ENCODE data around the gene NEGR1. TPM values are rescaled to one million over a fixed set of nuclear protein-coding genes. Genes with fewer than 3 reads are reported as not detected.
A peak's percentile ranks its signal among the peaks of the same experiment; 100 is the strongest.

NEGR1 gene
- total and polyA plus RNA-seq, 2 experiments from 2014 or later = 0.57 to 0.94 TPM

GRCh38 chr1:71668065-71668464, 614.3 kb downstream of the NEGR1 start:
- no peaks in the 10 kb centered on the region; the same call in none of the 2 replicates for H3K9me2 ChIP-seq (ENCODE audit: insufficient read depth)
- no peaks in the 10 kb centered on the region for H3K36me3 Mint-ChIP-seq (ENCODE audit: low read depth)
- H3K4me1 Mint-ChIP-seq = peaks cover 13% of the 10 kb centered on the region; the same call in 2 of the 3 replicates
- no peaks in the 10 kb centered on the region for H3K36me3 ChIP-seq (ENCODE audit: insufficient read depth)
- ATAC-seq (no peak), DNase-seq (ENCODE audit: low spot score) (no peak)
- no peaks in the 10 kb centered on the region for H3K27me3 ChIP-seq (ENCODE audit: insufficient read depth)
- no peak overlapping the region for H3K4me2 ChIP-seq
- H3K4me1 ChIP-seq (ENCODE audit: insufficient read depth) = 0 out of 2 replicates have a peak, but pooled peaks cover 10% of the 10 kb centered on the region
- H3K27me3 Mint-ChIP-seq (ENCODE audit: insufficient read depth, low read depth, poor library complexity) = no peaks in the 10 kb centered on the region
- H3K27ac ChIP-seq (ENCODE audit: low read depth) = no peak overlapping the region
- no peaks in the 10 kb centered on the region for H4K20me1 ChIP-seq (replicated peaks; ENCODE audit: insufficient read depth)
- TF ChIP-seq ZNF331 (CRISPR knock-in tag; IDR thresholded peaks at IDR 0.05; ENCODE audit: low read depth) (no peak), CREB1 (CRISPR knock-in tag; IDR thresholded peaks at IDR 0.05; ENCODE audit: low read depth) (no peak), STAT1 (IDR thresholded peaks at IDR 0.05; ENCODE audit: unreplicated experiment) (no peak), ZNF114 (CRISPR knock-in tag; IDR thresholded peaks at IDR 0.05) (no peak), NANOG (IDR thresholded peaks at IDR 0.05; ENCODE audit: borderline replicate concordance) (no peak), ETS1 (IDR thresholded peaks at IDR 0.05) (no peak), EZH2 (IDR thresholded peaks at IDR 0.05; ENCODE audit: low read depth, unreplicated experiment) (no peak), CTCF (conservative IDR thresholded peaks at IDR 0.05; ENCODE audit: low read depth in 2 of 2) (no peak)
- TF ChIP-seq, protein P1, sequence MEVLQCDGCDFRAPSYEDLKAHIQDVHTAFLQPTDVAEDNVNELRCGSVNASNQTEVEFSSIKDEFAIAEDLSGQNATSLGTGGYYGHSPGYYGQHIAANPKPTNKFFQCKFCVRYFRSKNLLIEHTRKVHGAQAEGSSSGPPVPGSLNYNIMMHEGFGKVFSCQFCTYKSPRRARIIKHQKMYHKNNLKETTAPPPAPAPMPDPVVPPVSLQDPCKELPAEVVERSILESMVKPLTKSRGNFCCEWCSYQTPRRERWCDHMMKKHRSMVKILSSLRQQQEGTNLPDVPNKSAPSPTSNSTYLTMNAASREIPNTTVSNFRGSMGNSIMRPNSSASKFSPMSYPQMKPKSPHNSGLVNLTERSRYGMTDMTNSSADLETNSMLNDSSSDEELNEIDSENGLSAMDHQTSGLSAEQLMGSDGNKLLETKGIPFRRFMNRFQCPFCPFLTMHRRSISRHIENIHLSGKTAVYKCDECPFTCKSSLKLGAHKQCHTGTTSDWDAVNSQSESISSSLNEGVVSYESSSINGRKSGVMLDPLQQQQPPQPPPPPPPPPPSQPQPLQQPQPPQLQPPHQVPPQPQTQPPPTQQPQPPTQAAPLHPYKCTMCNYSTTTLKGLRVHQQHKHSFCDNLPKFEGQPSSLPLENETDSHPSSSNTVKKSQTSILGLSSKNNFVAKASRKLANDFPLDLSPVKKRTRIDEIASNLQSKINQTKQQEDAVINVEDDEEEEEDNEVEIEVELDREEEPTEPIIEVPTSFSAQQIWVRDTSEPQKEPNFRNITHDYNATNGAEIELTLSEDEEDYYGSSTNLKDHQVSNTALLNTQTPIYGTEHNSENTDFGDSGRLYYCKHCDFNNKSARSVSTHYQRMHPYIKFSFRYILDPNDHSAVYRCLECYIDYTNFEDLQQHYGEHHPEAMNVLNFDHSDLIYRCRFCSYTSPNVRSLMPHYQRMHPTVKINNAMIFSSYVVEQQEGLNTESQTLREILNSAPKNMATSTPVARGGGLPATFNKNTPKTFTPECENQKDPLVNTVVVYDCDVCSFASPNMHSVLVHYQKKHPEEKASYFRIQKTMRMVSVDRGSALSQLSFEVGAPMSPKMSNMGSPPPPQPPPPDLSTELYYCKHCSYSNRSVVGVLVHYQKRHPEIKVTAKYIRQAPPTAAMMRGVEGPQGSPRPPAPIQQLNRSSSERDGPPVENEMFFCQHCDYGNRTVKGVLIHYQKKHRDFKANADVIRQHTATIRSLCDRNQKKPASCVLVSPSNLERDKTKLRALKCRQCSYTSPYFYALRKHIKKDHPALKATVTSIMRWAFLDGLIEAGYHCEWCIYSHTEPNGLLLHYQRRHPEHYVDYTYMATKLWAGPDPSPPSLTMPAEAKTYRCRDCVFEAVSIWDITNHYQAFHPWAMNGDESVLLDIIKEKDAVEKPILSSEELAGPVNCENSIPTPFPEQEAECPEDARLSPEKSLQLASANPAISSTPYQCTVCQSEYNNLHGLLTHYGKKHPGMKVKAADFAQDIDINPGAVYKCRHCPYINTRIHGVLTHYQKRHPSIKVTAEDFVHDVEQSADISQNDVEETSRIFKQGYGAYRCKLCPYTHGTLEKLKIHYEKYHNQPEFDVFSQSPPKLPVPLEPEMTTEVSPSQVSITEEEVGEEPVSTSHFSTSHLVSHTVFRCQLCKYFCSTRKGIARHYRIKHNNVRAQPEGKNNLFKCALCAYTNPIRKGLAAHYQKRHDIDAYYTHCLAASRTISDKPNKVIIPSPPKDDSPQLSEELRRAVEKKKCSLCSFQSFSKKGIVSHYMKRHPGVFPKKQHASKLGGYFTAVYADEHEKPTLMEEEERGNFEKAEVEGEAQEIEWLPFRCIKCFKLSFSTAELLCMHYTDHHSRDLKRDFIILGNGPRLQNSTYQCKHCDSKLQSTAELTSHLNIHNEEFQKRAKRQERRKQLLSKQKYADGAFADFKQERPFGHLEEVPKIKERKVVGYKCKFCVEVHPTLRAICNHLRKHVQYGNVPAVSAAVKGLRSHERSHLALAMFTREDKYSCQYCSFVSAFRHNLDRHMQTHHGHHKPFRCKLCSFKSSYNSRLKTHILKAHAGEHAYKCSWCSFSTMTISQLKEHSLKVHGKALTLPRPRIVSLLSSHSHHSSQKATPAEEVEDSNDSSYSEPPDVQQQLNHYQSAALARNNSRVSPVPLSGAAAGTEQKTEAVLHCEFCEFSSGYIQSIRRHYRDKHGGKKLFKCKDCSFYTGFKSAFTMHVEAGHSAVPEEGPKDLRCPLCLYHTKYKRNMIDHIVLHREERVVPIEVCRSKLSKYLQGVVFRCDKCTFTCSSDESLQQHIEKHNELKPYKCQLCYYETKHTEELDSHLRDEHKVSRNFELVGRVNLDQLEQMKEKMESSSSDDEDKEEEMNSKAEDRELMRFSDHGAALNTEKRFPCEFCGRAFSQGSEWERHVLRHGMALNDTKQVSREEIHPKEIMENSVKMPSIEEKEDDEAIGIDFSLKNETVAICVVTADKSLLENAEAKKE (CRISPR knock-in tag; IDR thresholded peaks at IDR 0.05) = no peak
- TF ChIP-seq, protein P2, sequence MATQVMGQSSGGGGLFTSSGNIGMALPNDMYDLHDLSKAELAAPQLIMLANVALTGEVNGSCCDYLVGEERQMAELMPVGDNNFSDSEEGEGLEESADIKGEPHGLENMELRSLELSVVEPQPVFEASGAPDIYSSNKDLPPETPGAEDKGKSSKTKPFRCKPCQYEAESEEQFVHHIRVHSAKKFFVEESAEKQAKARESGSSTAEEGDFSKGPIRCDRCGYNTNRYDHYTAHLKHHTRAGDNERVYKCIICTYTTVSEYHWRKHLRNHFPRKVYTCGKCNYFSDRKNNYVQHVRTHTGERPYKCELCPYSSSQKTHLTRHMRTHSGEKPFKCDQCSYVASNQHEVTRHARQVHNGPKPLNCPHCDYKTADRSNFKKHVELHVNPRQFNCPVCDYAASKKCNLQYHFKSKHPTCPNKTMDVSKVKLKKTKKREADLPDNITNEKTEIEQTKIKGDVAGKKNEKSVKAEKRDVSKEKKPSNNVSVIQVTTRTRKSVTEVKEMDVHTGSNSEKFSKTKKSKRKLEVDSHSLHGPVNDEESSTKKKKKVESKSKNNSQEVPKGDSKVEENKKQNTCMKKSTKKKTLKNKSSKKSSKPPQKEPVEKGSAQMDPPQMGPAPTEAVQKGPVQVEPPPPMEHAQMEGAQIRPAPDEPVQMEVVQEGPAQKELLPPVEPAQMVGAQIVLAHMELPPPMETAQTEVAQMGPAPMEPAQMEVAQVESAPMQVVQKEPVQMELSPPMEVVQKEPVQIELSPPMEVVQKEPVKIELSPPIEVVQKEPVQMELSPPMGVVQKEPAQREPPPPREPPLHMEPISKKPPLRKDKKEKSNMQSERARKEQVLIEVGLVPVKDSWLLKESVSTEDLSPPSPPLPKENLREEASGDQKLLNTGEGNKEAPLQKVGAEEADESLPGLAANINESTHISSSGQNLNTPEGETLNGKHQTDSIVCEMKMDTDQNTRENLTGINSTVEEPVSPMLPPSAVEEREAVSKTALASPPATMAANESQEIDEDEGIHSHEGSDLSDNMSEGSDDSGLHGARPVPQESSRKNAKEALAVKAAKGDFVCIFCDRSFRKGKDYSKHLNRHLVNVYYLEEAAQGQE (IDR thresholded peaks at IDR 0.05; ENCODE audit: unreplicated experiment) = no peak
- H3K27ac Mint-ChIP-seq = no peak overlapping the region; the same call in 1 of the 2 replicates
- H2AFZ ChIP-seq = peak overlapping the region; percentile 48; the same call in 1 of the 2 replicates
- H3K4me3 ChIP-seq = no peak overlapping the region
- H3K79me2 ChIP-seq (replicated peaks; ENCODE audit: insufficient read depth) = no peaks in the 10 kb centered on the region
- no peaks in the 10 kb centered on the region for H3K9me3 Mint-ChIP-seq
- H3K4me3 Mint-ChIP-seq = no peak overlapping the region
- no peaks in the 10 kb centered on the region for H3F3A ChIP-seq (replicated peaks; ENCODE audit: low read depth)

All from GM23338 (cell line).